GM18519 (cell line): Measurements from ENCODE around the gene IFI27.
A peak's percentile ranks its signal among the peaks of the same experiment; 100 is the strongest.

Experiments
- ATAC-seq: cut with Tn5 transposase; IDR thresholded peaks from one replicate; pipeline ENCODE4 v1.9.1; 2021; ENCODE audit warnings: mild to moderate bottlenecking, moderate library complexity; ENCODE audit not compliant: unreplicated experiment, low FRiP score

Gene IFI27

DNA sequence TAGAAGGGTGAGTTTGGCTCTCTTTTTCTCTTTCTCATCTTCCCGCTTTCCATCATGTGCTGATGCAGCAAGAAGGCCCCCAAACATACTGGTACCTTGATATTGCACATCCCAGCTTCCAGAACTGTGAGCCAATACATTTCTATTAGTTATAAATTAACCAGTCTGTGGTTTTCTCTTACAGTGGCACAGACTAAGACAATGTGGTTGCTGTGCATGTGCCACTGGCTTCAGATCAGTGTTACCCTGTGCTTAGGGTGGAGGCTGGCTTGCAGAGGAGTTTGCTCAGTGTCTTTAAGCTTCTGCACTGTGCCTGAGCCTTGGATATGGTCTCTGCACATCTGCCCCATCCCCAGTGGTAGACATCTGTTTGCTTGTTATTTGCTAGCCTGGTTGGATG, 13.3 kb downstream of the IFI27 start:
- no peak for ATAC-seq

GRCh38 chr14:94124582-94125377, 14.2 kb downstream of the IFI27 start:
- no peak for ATAC-seq

- no peak for ATAC-seq
These were observed 15.3 kb downstream of the IFI27 start for GRCh38 chr14:94125659-94126418.

- no peak for ATAC-seq
These were observed 15.8 kb downstream of the IFI27 start for GRCh38 chr14:94126419-94126677.

GRCh38 chr14:94126800-94127199, 16.3 kb downstream of the IFI27 start:
- no peak for ATAC-seq

DNA sequence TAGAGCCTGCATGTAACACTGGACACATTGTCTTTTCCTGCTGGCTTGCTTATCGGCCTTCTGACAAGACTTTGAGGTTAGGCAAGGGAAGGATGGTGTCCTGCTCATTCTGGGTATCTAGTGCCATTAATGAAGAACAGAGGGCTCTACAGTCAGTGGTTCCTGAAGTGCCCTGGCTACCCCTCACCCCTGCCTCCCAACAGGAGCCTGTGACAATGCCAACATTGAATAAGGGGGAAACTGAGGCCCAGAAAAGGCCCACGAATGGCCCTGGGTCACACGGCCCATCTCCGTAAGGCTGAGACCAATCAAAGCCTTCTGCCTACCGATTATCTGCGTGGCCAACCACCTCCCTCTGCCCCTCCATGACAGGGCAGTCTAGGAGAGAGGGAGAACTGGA, 16.8 kb downstream of the IFI27 start:
- ATAC-seq, result no peak

DNA sequence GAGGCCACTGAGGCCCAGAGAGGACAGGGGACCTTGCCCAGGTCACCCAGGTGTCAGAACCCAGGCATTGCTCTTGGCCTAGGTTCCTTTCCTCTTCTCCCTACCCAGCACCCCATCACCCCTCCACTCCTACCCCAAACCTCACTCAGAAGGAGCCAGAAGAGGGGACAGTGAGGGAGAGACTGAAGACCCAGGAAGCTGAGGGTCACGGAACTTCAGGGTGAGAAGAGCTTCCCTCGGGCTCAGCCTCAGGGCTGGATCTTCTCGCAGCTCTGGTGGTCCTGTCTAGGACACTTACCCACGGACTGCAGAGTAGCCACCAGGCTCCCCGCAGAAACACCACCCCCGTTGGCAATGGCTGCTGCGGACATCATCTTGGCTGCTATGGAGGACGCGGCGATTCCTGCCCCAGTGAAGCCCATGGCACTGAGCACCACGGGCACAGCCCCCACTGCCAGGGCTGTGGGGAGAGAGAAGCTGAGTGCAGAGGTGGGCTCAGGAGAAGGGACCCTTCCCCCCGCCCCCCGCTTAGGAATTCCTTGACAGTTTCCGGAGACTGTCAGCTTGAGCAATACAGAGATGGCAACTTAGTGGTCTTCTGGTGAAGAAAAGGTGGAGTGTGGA, 17.8 kb downstream of the IFI27 start:
- ATAC-seq, result no peak

DNA sequence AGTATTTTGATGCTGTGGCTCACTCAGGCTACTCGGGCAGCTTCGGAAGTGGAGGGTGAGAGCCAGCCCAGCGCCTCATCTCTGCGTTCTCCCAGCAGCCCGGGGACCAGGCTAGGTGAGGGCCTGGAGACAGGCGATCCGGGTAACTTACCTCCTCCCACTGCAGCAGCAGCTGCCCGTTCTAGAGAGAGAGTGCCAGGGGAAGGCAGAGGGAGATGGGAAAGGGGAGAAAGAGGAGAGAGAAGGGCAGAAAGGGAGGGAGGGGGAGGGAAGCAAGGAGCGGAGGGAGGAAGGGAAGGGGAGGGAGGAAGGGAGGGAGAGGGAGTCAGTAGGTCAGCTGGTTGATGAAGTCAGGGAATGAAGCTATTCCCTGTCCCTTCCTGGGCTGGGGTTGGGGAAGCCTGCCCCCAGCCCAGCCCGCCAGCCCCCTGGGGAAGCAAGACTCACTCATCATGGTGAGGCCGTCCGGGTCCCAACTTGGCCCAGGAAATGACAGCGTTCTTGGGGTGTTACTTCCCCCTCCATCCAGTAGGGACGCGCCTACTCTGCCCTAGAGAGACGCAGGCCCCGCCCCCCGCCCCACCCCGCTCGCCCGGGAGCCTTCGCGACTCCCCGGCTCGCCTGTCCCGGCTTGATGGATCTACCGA, 18.7 kb downstream of the IFI27 start, which contains the start of gene IFI27L2:
Gene IFI27L2 (minus strand): TSS at position 494 of the 647 bp plus-strand sequence. CDS start 40 bp downstream, at position 454.
- peak; percentile 74 for ATAC-seq

DNA sequence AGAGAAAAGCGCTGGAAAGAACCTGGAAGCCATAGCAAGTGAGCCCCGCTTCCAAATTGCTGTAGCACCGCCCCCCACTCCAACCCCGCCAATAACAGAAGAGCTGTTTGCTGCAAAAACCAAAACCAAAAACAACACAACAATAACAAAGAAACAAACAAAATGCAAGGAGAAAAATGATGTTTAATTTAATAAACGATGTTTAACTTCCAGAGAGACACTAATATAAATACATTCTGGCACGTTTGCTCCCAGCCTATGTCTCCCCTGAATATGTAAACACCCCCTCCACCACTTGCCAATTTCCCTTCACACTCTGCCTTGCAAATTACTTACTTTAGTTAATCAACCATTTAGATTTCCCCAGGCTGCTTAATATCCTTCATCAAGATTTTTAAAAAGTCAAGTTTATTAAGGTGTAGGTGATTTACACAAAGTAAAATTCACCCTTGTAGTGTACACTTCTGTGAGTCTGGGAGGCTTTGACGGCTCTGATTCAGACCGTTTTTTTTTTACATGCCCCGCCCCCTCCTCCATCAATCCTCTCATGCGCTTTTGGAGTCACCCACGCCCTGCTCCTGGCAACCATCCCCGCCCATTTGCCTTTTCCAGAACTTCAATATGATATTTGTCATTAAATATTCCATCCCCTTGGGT, 19.4 kb downstream of the IFI27 start:
- no peak for ATAC-seq

- ATAC-seq, result no peak
These were observed 21.9 kb downstream of the IFI27 start for GRCh38 chr14:94132285-94132887.

GRCh38 chr14:94135476-94135875, 24.9 kb downstream of the IFI27 start:
- no peak for ATAC-seq

DNA sequence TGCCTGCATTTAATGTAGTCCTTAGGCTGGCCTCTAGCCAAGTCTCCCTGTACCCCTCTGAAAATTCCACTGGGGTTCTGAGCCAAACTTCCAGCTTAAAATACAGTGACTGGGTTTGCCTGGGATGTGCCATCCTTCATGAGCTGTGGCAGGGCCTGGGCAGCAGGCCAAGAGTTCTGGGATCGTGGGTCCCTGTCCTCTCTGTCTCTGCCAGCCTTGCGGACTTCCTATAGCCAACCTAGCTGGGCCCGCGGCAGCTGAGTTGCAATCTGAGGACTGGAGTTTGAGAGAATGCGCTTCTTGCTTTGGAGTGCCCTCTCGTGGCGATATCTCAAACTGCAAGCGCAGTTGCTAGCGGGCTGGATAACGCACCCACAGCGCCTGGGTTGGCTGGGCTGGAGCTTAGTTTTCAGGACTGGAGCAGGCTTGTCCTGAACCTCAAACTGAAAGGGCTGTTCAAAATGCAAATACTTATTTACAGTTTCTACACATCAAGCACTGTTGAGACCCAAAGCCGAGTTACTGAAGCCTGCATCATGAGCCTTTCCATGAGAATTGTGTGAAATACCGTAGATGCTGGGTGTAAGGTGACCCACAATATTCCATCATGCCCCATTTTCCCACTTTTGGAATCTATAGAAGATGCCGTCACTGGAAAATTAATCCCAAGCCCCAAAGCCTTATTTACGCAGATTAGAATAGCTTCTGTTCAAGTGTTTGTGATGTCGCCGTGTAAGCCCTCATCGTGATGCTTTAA, 26.2 kb downstream of the IFI27 start:
- peak; percentile 75 for ATAC-seq

DNA sequence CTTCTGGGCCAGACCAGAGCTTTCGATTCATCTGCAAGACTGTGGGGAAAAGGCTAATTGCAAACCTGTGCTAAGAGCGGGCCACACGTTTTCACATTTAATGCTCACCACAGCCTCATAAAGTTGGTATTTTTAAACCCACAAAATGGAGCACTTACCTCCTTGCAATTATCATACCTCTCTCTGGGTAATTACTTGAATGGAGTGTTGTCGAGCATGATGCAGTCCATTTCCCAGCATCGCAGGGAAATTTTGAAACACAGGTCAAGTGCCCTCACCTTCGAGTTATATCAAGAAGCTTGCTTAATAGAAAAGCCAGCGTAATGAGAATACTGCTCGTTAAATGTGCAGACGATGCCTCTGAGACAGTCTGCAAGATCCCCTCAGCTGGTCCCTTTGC, 27.7 kb downstream of the IFI27 start:
- ATAC-seq, result no peak

DNA sequence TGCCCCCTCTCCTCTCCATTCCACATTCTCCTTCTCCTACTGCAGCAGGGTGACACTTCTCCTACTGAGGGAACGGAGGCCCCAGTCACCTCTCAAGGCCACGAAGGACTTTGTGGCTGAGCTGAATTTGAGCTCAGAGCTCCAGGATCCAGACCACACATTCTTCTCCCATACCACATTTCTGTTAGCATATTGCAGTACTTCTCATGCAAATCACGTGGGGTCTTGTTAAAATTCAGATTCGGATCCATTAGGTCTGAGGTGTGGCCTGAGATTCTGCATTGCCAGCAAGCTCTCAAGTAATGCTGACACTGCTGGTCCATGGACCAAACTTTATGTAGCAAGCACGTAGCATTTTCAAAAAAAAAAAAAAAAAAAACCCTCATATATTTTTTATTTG, 28.5 kb downstream of the IFI27 start:
- ATAC-seq, result no peak

- ATAC-seq, result no peak
These were observed 28.9 kb downstream of the IFI27 start for GRCh38 chr14:94139421-94139820.

DNA sequence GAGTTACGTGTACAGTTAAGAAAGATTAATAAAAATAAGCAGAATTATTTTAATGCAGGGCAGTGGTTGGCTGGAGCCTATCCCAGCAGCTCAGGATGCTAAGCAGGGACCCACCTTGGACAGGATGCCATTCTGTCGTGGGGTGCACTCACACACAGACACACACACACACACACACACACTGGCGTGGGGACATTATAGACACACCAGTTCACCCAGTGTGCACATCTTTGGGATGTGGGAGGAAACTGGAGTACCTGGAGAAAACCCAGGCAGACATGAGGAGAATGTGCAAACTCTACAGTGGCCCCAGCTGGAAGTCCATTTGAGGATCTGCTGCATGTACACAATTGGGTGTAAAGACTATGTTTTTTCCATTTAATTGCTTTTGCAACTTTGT, 31.7 kb downstream of the IFI27 start:
- ATAC-seq, result no peak

DNA sequence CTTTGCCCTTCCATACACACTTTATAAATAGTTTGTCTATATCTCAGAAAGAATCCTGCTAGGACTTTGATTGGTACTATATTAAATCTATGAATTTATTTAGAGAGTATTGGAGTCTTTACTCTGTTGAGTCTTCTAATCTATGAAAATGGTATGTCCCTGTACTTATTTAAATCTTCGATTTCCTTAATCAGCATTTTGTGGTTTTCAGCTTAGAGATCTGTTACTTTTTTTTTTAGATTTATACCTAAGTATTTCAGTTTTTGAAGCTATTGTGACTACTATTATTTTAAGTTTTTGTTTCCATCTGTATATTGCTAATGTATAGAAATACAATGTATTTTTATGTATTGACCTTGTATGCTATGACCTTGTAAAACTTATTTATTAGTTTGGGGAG, 32.3 kb downstream of the IFI27 start:
- no peak for ATAC-seq

- no peak for ATAC-seq
These were observed 32.7 kb downstream of the IFI27 start for GRCh38 chr14:94143239-94143638.

GRCh38 chr14:94143711-94144110, 33.2 kb downstream of the IFI27 start:
- no peak for ATAC-seq

- ATAC-seq, result no peak
These were observed 34.2 kb downstream of the IFI27 start for GRCh38 chr14:94144765-94145164.
